B cell (primary cell): ENCODE results near the gene KCNK4. TPM values are rescaled to one million over a fixed set of nuclear protein-coding genes. Genes with fewer than 3 reads are reported as not detected.

Experiments used
- ATAC-seq: fragments of 200-7000 bp; cut with Tn5 transposase; one replicate; pipeline ENCODE4 v1.10.0; 2021; ENCODE audit warnings: low read depth, mild to moderate bottlenecking, moderate number of reproducible peaks, moderate library complexity
- CTCF ChIA-PET: fragments of 350-600 bp; sonication (Branson Sonifier 250); formaldehyde crosslinking; loops from one replicate; lab custom pipeline; 2021; ENCODE audit warnings: antibody characterized with exemption, inconsistent platforms; lab: Charles Lee
- POLR2A ChIA-PET: fragments of 350-600 bp; sonication (Branson Sonifier 250); formaldehyde crosslinking; loops from one replicate; lab custom pipeline; 2021; ENCODE audit warnings: antibody characterized with exemption; lab: Charles Lee
- DNase-seq: peaks from one replicate; pipeline ENCODE4 v3.0.0; 2013
- H2AFZ ChIP-seq: 2 replicates; pipeline ENCODE4 v1.6.1; 2012; ENCODE audit warnings: mild to moderate bottlenecking, low read depth, low read length; ENCODE audit not compliant: insufficient read depth, poor library complexity, severe bottlenecking
- H3K27ac ChIP-seq, 2 donors: 1 replicate in 1 of 2; 2 replicates in 1 of 2; pipeline ENCODE4 v1.5.1; 2012 to 2013; ENCODE audit warnings: low read length in 2 of 2, mild to moderate bottlenecking in 2 of 2, moderate library complexity in 1 of 2
- H3K27me3 ChIP-seq, 4 experiments: fragments of 200-600 bp in 1 of 4; sonication (generic) in 1 of 4; replicated peaks in 1 of 4; 1 replicate in 2 of 4; 2 replicates in 2 of 4; pipeline versions ENCODE4 v1.6.1 to v1.7.0; 2013 to 2016; ENCODE audit warnings: low read length in 3 of 4, mild to moderate bottlenecking in 2 of 4, mixed read lengths in 1 of 4, moderate library complexity in 1 of 4; ENCODE audit not compliant: insufficient read depth in 4 of 4, control insufficient read depth in 3 of 4; ENCODE audit errors: control extremely low read depth in 1 of 4
- H3K36me3 ChIP-seq, 2 experiments: replicated peaks in 1 of 2; 1 replicate in 1 of 2; 2 replicates in 1 of 2; pipeline versions ENCODE4 v1.6.1 to v1.7.1; 2013; ENCODE audit warnings: low read length in 1 of 2; ENCODE audit not compliant: insufficient read depth in 2 of 2, control insufficient read depth in 1 of 2; ENCODE audit errors: control extremely low read depth in 1 of 2, extremely low read depth in 1 of 2
- H3K4me1 ChIP-seq, 2 donors: fragments of 200-600 bp in 1 of 2; sonication (generic) in 1 of 2; 1 replicate in 1 of 2; 2 replicates in 1 of 2; pipeline versions ENCODE4 v1.5.1 to v1.6.1; 2013 to 2017; ENCODE audit warnings: low read length in 2 of 2; ENCODE audit not compliant: control insufficient read depth in 2 of 2, insufficient read depth in 2 of 2
- H3K4me2 ChIP-seq: replicated peaks from 2 replicates; pipeline ENCODE3; 2012; ENCODE audit warnings: mild to moderate bottlenecking, low read depth, low read length; ENCODE audit not compliant: poor library complexity, severe bottlenecking
- H3K4me3 ChIP-seq, 5 experiments: fragments of 200-600 bp in 1 of 5; sonication (generic) in 1 of 5; 1 replicate in 3 of 5; 2 replicates in 2 of 5; pipeline versions ENCODE4 v1.5.1 to v1.7.0; 2011 to 2016; ENCODE audit warnings: low read length in 4 of 5, mild to moderate bottlenecking in 4 of 5, low read depth in 2 of 5, control low read depth in 1 of 5, moderate library complexity in 1 of 5; ENCODE audit not compliant: insufficient read depth in 1 of 5; ENCODE audit errors: control extremely low read depth in 1 of 5, extremely low read depth in 1 of 5
- H3K79me2 ChIP-seq: fragments of 200-600 bp; sonication (generic); one replicate; pipeline ENCODE4 v1.6.0; 2016; ENCODE audit warnings: low read length; ENCODE audit not compliant: control insufficient read depth, insufficient read depth
- H3K9ac ChIP-seq: fragments of 200-600 bp; sonication (generic); 2 replicates; pipeline ENCODE4 v1.6.1; 2017; ENCODE audit warnings: mild to moderate bottlenecking, low read length, moderate library complexity
- H3K9me3 ChIP-seq, 3 donors: one replicate each; pipeline versions ENCODE4 v1.6.1 to v1.7.1; 2013; ENCODE audit warnings: low read length in 2 of 3; ENCODE audit not compliant: control insufficient read depth in 2 of 3, insufficient read depth in 1 of 3; ENCODE audit errors: control extremely low read depth in 1 of 3
- H4K20me1 ChIP-seq: 2 replicates; pipeline ENCODE4 v1.6.0; 2012; ENCODE audit warnings: mild to moderate bottlenecking, low read length; ENCODE audit not compliant: insufficient read depth, control insufficient read depth, poor library complexity, severe bottlenecking
- H3K27ac Mint-ChIP-seq: one replicate; pipeline ENCODE4 v1.8.0; 2021; ENCODE audit warnings: mixed read lengths
- H3K27me3 Mint-ChIP-seq: one replicate; pipeline ENCODE4 v1.8.0; 2021; ENCODE audit warnings: mixed read lengths
- H3K4me1 Mint-ChIP-seq: one replicate; pipeline ENCODE4 v1.8.0; 2021; ENCODE audit warnings: mixed read lengths
- H3K4me3 Mint-ChIP-seq: one replicate; pipeline ENCODE4 v1.8.0; 2021; ENCODE audit warnings: mixed read lengths
- H3K9me3 Mint-ChIP-seq: one replicate; pipeline ENCODE4 v1.8.0; 2022; ENCODE audit warnings: mixed read lengths; ENCODE audit not compliant: insufficient read depth
- EZH2 ChIP-seq: IDR thresholded peaks from 2 replicates; pipeline ENCODE4 v1.6.1; 2012; ENCODE audit warnings: borderline replicate concordance, low read depth, mild to moderate bottlenecking, moderate library complexity, low read length; ENCODE audit not compliant: insufficient read depth, poor library complexity, severe bottlenecking
- WGBS: methylation state at CpG from one replicate; pipeline ENCODE4 v1.1.5; 2013; ENCODE audit warnings: missing lambda C conversion rate; ENCODE audit not compliant: insufficient coverage; 5-methylcytosine and 5-hydroxymethylcytosine counted together
- intact Hi-C: fragments of 100-400 bp; cut with micrococcal nuclease; formaldehyde crosslinking; loops from one replicate; pipeline ENCODE4 v1.10.0; 2022
- polyA plus RNA-seq: library from polyadenylated mRNA; depleted of rRNA; stranded (reverse); fragments of >200 nt; gene quantifications from 2 replicates; pipeline ENCODE4 v1.2.3, GENCODE V29; 2012
- total RNA-seq, 2 donors: library from RNA; stranded (reverse); fragments of 120-200 nt in 1 of 2; gene quantifications; 1 replicate in 1 of 2; 2 replicates in 1 of 2; pipeline versions ENCODE4 v1.2.3 to v1.2.4, GENCODE V29; 2013 to 2022
- TF ChIP-seq, protein P1 (sequence below): fragments of 200-600 bp; IDR thresholded peaks from one replicate; pipeline ENCODE4 v1.8.0; 2022; ENCODE audit warnings: antibody characterized with exemption, mild to moderate bottlenecking

Gene KCNK4
- total and polyA plus RNA-seq, 2 donors (not counting 1 experiment from before 2014, with no cell fraction given): 0.32 TPM; not detected in 1

DNA sequence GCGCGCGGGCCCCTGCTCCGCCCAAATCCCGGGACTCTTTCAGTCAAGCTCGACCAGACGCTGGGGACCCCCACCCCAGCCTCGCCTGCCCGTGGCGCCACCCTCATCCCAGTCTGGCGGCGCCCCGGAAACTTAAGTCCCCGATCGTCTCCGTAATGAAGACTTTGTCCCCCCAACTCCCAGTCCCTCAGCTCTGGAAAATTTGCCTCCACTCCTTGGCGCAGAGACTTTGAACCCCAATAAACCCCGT lies 39.4 kb upstream of the KCNK4 start:
- H3K9ac ChIP-seq: peak overlapping the region; percentile 76

More for the DNA sequence above, 39.4 kb upstream of the KCNK4 start:
- H4K20me1 ChIP-seq: no peaks in the 10 kb centered on the region
- H3K27me3 ChIP-seq: no peaks in the 10 kb centered on the region
- peak overlapping the region; percentile 88 for H3K4me3 Mint-ChIP-seq
- no peaks in the 10 kb centered on the region for H3K9me3 ChIP-seq
- no peak for DNase-seq
- ChIA-PET POLR2A (interaction anchor here (0.7 to 1.2 kb wide), 3 partner anchors 9 to 33 kb away, joined by 3 to 6 read pairs (median 5); partner anchors contain the start of genes BAD and GPR137), CTCF (interaction anchor here (0.7 to 10.4 kb wide), 13 partner anchors 10 to 104 kb away, joined by 3 to 141 read pairs (median 6); partner anchors contain the start of genes CATSPERZ, FERMT3, FKBP2 and NUDT22)
- H3K4me1 ChIP-seq: peaks cover 17 to 35% of the 10 kb centered on the region in 2 donors
- 0% methylated on average over 18 of the region's 18 CpGs for WGBS
- H3K27me3 Mint-ChIP-seq: no peaks in the 10 kb centered on the region
- H3K27ac Mint-ChIP-seq: peak overlapping the region; percentile 76
- H2AFZ ChIP-seq: peak overlapping the region; percentile 82
- TF ChIP-seq, protein P1, sequence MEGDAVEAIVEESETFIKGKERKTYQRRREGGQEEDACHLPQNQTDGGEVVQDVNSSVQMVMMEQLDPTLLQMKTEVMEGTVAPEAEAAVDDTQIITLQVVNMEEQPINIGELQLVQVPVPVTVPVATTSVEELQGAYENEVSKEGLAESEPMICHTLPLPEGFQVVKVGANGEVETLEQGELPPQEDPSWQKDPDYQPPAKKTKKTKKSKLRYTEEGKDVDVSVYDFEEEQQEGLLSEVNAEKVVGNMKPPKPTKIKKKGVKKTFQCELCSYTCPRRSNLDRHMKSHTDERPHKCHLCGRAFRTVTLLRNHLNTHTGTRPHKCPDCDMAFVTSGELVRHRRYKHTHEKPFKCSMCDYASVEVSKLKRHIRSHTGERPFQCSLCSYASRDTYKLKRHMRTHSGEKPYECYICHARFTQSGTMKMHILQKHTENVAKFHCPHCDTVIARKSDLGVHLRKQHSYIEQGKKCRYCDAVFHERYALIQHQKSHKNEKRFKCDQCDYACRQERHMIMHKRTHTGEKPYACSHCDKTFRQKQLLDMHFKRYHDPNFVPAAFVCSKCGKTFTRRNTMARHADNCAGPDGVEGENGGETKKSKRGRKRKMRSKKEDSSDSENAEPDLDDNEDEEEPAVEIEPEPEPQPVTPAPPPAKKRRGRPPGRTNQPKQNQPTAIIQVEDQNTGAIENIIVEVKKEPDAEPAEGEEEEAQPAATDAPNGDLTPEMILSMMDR: no peak
- no peak for TF ChIP-seq EZH2
- H3K79me2 ChIP-seq: peaks cover 4% of the 10 kb centered on the region
- no peaks in the 10 kb centered on the region for H3K9me3 Mint-ChIP-seq
- no peak for ATAC-seq
- H3K4me1 Mint-ChIP-seq: peaks cover 22% of the 10 kb centered on the region
- no peak overlapping the region for H3K27ac ChIP-seq
- H3K4me3 ChIP-seq: peak overlapping the region; percentile 39 to 87 (median 63)
- H3K36me3 ChIP-seq: no peaks in the 10 kb centered on the region
- intact Hi-C loops: loop anchor here (1.0 kb wide), 4 partner anchors 18 to 53 kb away; partner anchors contain the start of genes BAD, NUDT22 and TRPT1
- H3K4me2 ChIP-seq: peak overlapping the region; percentile 90
